ENCODE measurements around the gene IPPK.

DNA sequence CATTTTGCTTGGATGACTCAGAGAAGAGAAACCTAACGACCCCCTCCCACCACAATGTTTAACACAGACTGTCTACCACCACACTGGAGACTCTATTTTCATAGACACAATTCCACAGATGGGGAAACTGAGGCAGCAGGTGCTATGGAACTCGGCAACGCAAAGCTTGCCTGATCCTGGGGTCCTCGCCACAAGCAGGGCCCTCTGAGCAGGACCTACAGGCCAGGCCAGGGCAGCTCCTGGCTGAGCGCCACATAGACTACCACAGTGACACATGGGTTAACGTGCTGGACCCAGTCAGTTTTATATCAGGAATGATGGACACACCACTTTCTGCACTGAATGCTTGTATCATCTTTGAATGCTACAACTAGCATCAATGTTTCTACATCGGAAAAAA lies 11.8 kb downstream of the IPPK start:
- TF ChIP-seq, protein P1, sequence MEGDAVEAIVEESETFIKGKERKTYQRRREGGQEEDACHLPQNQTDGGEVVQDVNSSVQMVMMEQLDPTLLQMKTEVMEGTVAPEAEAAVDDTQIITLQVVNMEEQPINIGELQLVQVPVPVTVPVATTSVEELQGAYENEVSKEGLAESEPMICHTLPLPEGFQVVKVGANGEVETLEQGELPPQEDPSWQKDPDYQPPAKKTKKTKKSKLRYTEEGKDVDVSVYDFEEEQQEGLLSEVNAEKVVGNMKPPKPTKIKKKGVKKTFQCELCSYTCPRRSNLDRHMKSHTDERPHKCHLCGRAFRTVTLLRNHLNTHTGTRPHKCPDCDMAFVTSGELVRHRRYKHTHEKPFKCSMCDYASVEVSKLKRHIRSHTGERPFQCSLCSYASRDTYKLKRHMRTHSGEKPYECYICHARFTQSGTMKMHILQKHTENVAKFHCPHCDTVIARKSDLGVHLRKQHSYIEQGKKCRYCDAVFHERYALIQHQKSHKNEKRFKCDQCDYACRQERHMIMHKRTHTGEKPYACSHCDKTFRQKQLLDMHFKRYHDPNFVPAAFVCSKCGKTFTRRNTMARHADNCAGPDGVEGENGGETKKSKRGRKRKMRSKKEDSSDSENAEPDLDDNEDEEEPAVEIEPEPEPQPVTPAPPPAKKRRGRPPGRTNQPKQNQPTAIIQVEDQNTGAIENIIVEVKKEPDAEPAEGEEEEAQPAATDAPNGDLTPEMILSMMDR (IDR thresholded peaks at IDR 0.05) = no peak
- no peak for TF ChIP-seq POLR2A (IDR thresholded peaks at IDR 0.05)

Data from lower leg skin (tissue), 3 donors.